Measurements from ENCODE around the gene CADPS2.
"Not testable (repeated sequence)": the region's sequence is repeated elsewhere in the genome, so short reads cannot be mapped to it uniquely, and the experiment has no call there.

Gene CADPS2

GRCh38 chr7:122849322-122849956, 36.8 kb downstream of the CADPS2 start:
- DNase-seq = no peak

DNA sequence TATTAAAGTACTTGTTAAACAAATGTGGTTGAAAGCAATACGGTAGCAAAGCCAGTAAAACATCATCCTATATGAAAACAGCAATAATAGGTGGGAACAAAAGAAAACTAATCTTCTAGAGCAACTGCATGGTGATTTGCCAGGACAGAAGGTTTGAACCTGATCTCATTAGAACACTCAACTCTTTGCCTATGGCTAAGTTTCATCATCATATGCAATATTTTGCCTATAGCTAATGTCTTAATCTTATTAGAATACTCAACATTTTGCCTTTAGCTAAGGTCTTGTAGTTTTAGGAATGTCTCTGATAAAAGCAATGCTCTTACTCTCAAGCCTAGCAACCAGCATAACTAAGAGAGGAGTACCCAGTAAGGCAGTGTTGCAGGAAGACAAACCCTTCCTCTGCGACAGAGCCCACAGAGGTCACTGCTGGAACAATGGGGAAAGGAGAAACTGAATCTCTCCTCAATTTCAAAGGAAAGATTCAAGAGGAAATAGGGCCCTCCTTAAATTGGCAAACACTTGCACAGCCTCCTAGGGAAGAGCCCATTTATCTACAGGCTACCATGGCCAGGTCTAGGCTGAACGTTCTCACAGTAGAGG, 38.3 kb downstream of the CADPS2 start:
- DNase-seq = no peak

DNA sequence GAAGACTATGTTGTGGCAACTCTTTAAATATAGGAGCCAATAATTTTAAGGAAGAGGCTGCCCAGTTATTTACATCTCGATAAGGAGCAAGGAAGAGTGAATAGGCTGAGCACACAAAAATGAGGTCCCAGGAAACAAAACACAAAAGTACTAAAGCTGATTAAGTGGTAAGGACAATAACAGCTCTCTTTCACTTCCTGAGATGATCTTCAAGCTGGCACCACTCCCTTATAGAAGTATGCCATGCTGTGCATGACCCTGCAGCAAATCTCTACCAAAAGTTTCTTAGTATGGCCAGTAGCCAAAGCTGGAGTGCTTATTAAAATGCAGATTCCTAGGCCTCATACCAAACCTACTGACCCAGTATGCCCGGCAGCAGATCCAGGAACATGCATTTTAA, 39.7 kb downstream of the CADPS2 start:
- no peak for DNase-seq

- no peak for DNase-seq
Measured at GRCh38 chr7:122845286-122845685, 41.0 kb downstream of the CADPS2 start.

GRCh38 chr7:122844191-122844988, 41.9 kb downstream of the CADPS2 start:
- no peak for DNase-seq

DNA sequence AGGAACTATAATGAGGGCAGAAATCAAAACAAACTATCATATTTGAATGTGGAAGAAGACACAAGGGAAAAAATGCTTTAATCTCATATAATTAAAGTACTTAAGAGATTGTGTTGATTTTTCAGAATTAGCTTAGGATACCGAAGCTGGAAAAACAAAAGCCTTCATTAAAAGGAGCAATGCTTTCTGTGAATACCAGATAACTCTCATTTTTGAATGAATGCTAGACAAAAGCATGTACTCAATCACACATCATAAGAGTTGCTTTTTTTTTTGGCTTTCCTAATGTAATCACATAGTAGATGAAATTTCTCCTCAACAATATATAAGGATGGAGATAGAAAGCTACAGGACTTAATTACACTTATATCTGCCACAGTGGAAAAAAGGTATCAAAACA, 43.3 kb downstream of the CADPS2 start:
- DNase-seq = no peak

DNA sequence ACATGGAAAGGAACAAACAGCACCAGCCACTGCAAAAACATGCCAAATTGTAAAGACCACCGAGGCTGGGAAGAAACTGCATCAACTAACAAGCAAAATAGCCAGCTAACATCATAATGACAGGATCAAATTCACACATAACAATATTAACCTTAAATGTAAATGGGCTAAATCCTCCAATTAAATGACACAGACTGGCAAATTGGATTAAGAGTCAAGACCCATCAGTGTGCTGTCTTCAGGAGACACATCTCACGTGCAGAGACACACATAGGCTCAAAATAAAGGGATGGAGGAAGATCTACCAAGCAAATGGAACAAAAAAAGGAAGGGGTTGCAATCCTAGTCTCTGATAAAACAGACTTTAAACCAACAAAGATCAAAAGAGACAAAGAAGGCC, 50.0 kb downstream of the CADPS2 start:
- DNase-seq = not testable (repeated sequence)

DNA sequence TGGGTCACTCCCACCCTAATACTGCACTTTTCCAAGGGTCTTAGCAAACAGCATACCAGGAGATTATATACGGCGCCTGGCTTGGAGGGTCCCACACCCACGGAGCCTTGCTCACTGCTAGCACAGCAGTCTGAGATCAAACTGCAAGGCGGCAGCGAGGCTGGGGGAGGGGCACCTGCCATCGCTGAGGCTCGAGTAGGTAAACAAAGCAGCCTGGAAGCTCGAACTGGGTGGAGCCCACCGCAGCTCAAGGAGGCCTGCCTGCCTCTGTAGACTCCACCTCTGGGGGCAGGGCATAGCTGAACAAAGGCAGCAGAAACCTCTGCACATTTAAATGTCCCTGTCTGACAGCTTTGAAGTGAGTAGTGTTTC, 51.7 kb downstream of the CADPS2 start:
- not testable (repeated sequence) for DNase-seq

- DNase-seq = no peak
Measured at GRCh38 chr7:122833888-122834570, 52.2 kb downstream of the CADPS2 start.

DNA sequence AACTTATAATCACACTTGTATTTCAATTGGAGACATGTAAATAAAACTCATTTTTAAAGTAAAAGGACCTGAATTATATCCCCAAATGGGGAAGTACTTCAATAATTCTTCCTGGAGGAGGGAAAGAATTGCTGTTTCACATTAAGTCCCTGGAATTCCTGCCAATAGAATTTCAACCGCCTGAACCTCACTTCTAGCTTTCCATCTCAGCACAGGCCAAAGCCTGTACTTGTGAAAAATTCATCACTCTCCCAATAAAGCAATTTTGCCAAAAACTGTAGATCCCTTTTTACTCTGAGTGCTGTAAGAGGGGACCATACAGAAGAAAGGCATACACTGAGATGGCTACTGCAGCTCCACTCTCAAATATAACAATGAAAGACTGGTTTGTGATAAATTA, 54.8 kb downstream of the CADPS2 start:
- no peak for DNase-seq

DNA sequence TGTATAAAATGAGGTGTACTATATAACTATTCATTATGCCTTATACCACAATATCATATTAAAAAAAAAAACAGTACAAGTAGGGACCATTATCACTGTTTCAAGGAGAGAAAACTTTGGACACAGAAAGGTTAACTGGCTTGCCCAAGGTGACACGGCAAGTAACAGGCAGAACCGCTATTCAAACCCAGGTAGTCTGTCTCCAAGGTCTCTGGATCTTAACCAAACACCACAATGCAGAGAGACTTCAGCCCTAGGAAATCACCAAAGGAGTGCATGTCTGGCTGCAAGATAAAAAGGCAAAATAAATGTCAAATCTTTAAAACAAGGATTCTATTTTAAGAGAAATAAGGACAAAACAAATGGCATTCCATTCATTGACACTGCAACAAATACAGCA, 56.3 kb downstream of the CADPS2 start:
- no peak for DNase-seq

GRCh38 chr7:122827763-122828162, 58.5 kb downstream of the CADPS2 start:
- DNase-seq = no peak

- DNase-seq = no peak
Measured at GRCh38 chr7:122813845-122814244, 72.4 kb downstream of the CADPS2 start.

- no peak for DNase-seq
Measured at GRCh38 chr7:122803851-122804250, 82.4 kb downstream of the CADPS2 start.

GRCh38 chr7:122803323-122803722, 82.9 kb downstream of the CADPS2 start:
- no peak for DNase-seq

- no peak for DNase-seq
Measured at GRCh38 chr7:122802301-122802751, 83.9 kb downstream of the CADPS2 start.

DNA sequence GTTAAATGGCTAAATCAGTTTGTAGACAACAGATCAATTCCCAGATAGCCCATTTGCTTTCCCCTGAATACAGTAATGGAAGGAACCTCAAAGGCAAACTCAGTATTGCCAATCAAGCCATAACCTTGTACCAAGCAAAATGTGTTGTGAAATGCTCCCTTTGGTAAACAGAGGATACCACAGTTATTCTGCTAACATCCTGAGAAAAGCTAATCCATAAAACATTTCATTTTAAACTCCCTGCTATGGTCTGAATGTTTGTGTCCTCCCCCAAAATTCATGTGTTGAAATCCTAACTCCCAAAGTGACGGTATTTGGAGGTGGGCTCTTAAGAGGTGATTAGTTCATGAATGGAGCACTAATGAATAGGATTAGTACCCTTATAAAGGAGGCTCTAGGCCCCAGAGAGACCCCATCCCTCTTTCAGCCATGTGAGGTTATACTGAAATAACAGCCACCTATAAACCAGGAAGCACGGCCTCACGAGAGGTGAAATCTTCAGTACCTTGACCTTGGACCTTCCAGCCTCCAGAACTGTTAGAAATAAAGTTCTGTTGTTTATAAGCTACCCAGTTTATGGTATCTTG, 94.2 kb downstream of the CADPS2 start:
- DNase-seq = no peak

DNA sequence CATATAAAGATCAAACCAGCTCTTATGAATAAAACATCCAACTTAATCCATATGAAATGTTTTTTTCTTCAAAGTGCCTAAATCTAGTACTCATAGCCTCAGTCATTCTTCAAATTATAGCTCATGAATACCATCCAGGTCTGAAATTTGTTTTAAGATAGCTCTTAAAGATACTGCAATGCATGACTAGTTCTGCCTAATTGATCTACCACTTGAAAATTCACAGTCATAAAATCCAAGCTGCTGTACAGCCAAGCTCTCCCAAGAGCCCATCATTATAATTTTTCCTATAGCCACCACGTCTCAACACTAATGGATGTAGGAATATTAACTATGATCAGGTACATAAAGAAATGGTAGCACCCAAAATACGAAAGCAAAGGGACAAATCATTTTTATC, 95.7 kb downstream of the CADPS2 start:
- DNase-seq = no peak

- no peak for DNase-seq
Measured at GRCh38 chr7:122790132-122790531, 96.1 kb downstream of the CADPS2 start.

- DNase-seq = no peak
Measured at GRCh38 chr7:122789156-122789555, 97.1 kb downstream of the CADPS2 start.

- no peak for DNase-seq
Measured at GRCh38 chr7:122770686-122771335, 115.4 kb downstream of the CADPS2 start.

- DNase-seq = no peak
Measured at GRCh38 chr7:122768827-122769226, 117.4 kb downstream of the CADPS2 start.

- DNase-seq = no peak
Measured at GRCh38 chr7:122767339-122767738, 118.9 kb downstream of the CADPS2 start.

Measured in KG1 (cell line).